Gastrocnemius medialis (tissue), 4 donors: ENCODE results near the gene CFH. TPM values are rescaled to one million over a fixed set of nuclear protein-coding genes. Genes with fewer than 3 reads are reported as not detected.

Source experiments
- ATAC-seq, 2 donors: fragments of 150-250 bp; one replicate each; pipeline ENCODE4 v1.9.1; 2016
- DNase-seq, 2 donors: peaks; one replicate each; pipeline ENCODE4 v3.0.0-alpha.2; 2019
- H3K27ac ChIP-seq, 4 donors: fragments of 200-600 bp; sonication (generic); 1 replicate in 1 of 4; 2 replicates in 3 of 4; pipeline ENCODE4 v1.5.1; 2016 to 2018; ENCODE audit warnings: mild to moderate bottlenecking in 2 of 4, moderate library complexity in 1 of 4
- H3K27me3 ChIP-seq, 3 donors: fragments of 200-600 bp; sonication (generic) in 2 of 3; 1 replicate in 1 of 3; 2 replicates in 2 of 3; pipeline versions ENCODE4 v1.5.1 to v1.6.0; 2016 to 2019; ENCODE audit warnings: mild to moderate bottlenecking in 1 of 3, moderate library complexity in 1 of 3
- H3K36me3 ChIP-seq, 2 donors: fragments of 200-600 bp; sonication (generic) in 1 of 2; one replicate each; pipeline ENCODE4 v1.5.1; 2017 to 2018
- H3K4me1 ChIP-seq, 2 donors: fragments of 200-600 bp; sonication (generic) in 1 of 2; one replicate each; pipeline ENCODE4 v1.5.1; 2016 to 2017; ENCODE audit warnings: mild to moderate bottlenecking in 2 of 2
- H3K4me3 ChIP-seq, 4 donors: fragments of 200-600 bp; sonication (generic) in 3 of 4; 1 replicate in 1 of 4; 2 replicates in 3 of 4; pipeline ENCODE4 v1.5.1; 2016 to 2019; ENCODE audit warnings: mild to moderate bottlenecking in 2 of 4
- H3K9me3 ChIP-seq, 3 donors: fragments of 200-600 bp; sonication (generic) in 2 of 3; 1 replicate in 1 of 3; 2 replicates in 2 of 3; pipeline ENCODE4 v1.5.1; 2016 to 2019
- POLR2A ChIP-seq, 2 donors: fragments of 450-650 bp; IDR thresholded peaks; one replicate each; pipeline ENCODE4 v1.6.1; 2017; ENCODE audit warnings: antibody characterized with exemption in 2 of 2, mild to moderate bottlenecking in 2 of 2, moderate library complexity in 2 of 2
- in situ Hi-C, 4 donors: fragments of 200-750 bp; cut with MboI; loops; one replicate each; pipeline versions ENCODE4 v1.15.0 to v1.8.0; 2017; ENCODE audit warnings: low sequenced_read_pairs in 4 of 4
- intact Hi-C: fragments of 100-400 bp; cut with DNase I; formaldehyde crosslinking; loops from one replicate; pipeline ENCODE4 v1.15.1; 2023; ENCODE audit warnings: low total_unique reads
- total RNA-seq, 4 donors: library from RNA; depleted of rRNA; stranded (reverse); fragments of >200 nt; gene quantifications; one replicate each; pipeline versions ENCODE4 v1.1.0 to v1.2.3, GENCODE V29; 2016
- TF ChIP-seq, protein P1 (sequence below), 5 experiments: fragments of 450-650 bp in 3 of 5; fragments of 200-600 bp in 2 of 5; sonication (generic) in 2 of 5; IDR thresholded peaks in 4 of 5; conservative IDR thresholded peaks in 1 of 5; 1 replicate in 4 of 5; 2 replicates in 1 of 5; pipeline ENCODE4 v1.5.1; 2016 to 2019; ENCODE audit warnings: antibody characterized with exemption in 5 of 5, mild to moderate bottlenecking in 3 of 5, moderate library complexity in 3 of 5

The CFH gene
- total RNA-seq, 4 donors from 2014 or later: 12.2 to 35.1 (median 24.3) TPM

DNA sequence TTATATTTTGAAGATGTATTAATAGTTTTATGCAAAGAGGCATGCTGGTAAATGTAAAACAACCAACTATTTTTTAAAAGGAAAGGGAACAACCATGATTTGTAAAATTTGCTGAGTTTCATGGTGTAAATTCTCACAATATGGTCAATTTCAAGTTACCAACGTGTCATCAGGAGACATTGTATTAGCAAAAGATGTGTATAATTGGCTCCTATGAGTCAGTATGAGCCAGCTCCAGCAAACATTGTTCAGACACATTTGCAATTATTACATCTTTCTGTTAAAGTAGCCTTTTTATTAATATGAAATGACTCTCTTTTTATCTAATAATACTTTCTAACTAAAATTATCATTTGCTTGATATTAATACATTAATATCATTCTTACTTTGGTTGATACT, 15.3 kb downstream of the CFH start:
- Histone ChIP-seq H3K27ac (no peak overlapping the region), H3K9me3 (no peaks in the 10 kb centered on the region), H3K4me1 (no peaks in the 10 kb centered on the region), H3K27me3 (no peaks in the 10 kb centered on the region), H3K4me3 (no peak overlapping the region), H3K36me3 (no peaks in the 10 kb centered on the region)
- in situ Hi-C loops: loop anchor here (10.0 to 25.0 kb wide), 5 partner anchors 305 to 522 kb away; no protein-coding TSS in a partner anchor
- no peak for ATAC-seq
- no peak for DNase-seq
- intact Hi-C loops: loop anchor here (10.0 kb wide), 1 partner anchor 312 kb away; no protein-coding TSS in a partner anchor
- TF ChIP-seq, protein P1, sequence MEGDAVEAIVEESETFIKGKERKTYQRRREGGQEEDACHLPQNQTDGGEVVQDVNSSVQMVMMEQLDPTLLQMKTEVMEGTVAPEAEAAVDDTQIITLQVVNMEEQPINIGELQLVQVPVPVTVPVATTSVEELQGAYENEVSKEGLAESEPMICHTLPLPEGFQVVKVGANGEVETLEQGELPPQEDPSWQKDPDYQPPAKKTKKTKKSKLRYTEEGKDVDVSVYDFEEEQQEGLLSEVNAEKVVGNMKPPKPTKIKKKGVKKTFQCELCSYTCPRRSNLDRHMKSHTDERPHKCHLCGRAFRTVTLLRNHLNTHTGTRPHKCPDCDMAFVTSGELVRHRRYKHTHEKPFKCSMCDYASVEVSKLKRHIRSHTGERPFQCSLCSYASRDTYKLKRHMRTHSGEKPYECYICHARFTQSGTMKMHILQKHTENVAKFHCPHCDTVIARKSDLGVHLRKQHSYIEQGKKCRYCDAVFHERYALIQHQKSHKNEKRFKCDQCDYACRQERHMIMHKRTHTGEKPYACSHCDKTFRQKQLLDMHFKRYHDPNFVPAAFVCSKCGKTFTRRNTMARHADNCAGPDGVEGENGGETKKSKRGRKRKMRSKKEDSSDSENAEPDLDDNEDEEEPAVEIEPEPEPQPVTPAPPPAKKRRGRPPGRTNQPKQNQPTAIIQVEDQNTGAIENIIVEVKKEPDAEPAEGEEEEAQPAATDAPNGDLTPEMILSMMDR (IDR thresholded peaks at IDR 0.05 in 4 of 5, conservative IDR thresholded peaks at IDR 0.05 in 1 of 5): no peak
- TF ChIP-seq POLR2A (IDR thresholded peaks at IDR 0.05): no peak

GRCh38 chr1:196669051-196669450, 17.2 kb downstream of the CFH start:
- TF ChIP-seq POLR2A (IDR thresholded peaks at IDR 0.05): no peak
- TF ChIP-seq, protein P1 (IDR thresholded peaks at IDR 0.05 in 4 of 5, conservative IDR thresholded peaks at IDR 0.05 in 1 of 5): no peak
- H3K27ac ChIP-seq: no peak overlapping the region
- ATAC-seq (no peak), DNase-seq (no peak)
- no peak overlapping the region for H3K4me3 ChIP-seq
- intact Hi-C loops: loop anchor here (10.0 kb wide), 1 partner anchor 314 kb away; no protein-coding TSS in a partner anchor
- no peaks in the 10 kb centered on the region for H3K27me3 ChIP-seq
- no peaks in the 10 kb centered on the region for H3K4me1 ChIP-seq
- in situ Hi-C loops: loop anchor here (10.0 to 25.0 kb wide), 5 partner anchors 307 to 524 kb away; no protein-coding TSS in a partner anchor
- H3K9me3 ChIP-seq: no peaks in the 10 kb centered on the region
- no peaks in the 10 kb centered on the region for H3K36me3 ChIP-seq

DNA sequence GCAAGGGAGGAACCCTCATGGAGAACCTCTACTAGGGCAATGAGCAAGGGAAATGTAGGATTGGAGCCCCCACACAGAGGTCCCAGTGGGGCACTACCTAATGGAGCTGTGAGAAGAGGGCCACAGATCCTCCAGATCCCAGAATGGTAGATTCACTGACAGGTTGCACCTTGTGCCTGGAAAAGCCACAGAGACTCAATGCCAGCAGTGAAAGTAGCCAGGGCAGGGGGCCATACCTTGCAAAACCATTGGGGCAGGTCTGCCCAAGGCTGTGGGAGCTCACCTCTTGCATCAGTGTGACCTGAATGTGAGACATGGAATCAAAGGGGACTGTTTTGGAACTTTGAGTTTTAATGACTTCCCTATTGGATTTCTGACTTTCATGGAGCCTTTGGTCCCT, 17.9 kb downstream of the CFH start:
- intact Hi-C loops (loop anchor here (10.0 kb wide), 1 partner anchor 315 kb away; no protein-coding TSS in a partner anchor), in situ Hi-C loops (loop anchor here (10.0 to 25.0 kb wide), 5 partner anchors 307 to 525 kb away; no protein-coding TSS in a partner anchor)
- Histone ChIP-seq H3K27ac (no peak overlapping the region), H3K9me3 (no peaks in the 10 kb centered on the region), H3K4me1 (no peaks in the 10 kb centered on the region), H3K27me3 (no peaks in the 10 kb centered on the region), H3K4me3 (no peak overlapping the region), H3K36me3 (no peaks in the 10 kb centered on the region)
- DNase-seq (no peak), ATAC-seq (no peak)
- TF ChIP-seq POLR2A (IDR thresholded peaks at IDR 0.05): no peak
- TF ChIP-seq, protein P1 (IDR thresholded peaks at IDR 0.05 in 4 of 5, conservative IDR thresholded peaks at IDR 0.05 in 1 of 5): no peak

DNA sequence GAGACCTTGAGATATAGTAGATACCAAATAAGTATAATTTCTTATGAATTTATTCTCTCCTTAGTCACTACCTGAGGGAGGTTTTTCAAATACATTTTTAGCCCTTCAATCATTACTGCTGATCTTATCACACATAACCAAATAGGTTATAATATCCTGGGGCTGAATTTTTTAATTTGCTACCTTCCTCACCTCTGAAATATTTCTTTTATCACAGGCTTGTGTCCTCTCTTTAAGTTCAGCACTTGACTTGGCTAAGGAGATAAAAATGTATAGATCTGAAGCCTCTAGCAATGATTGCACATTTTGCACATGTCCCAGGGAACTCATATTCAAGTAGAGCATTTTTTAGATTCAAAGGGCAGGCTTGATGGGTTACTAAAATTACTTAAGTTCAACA, 23.1 kb downstream of the CFH start:
- TF ChIP-seq, protein P1 (IDR thresholded peaks at IDR 0.05 in 4 of 5, conservative IDR thresholded peaks at IDR 0.05 in 1 of 5): no peak
- TF ChIP-seq POLR2A (IDR thresholded peaks at IDR 0.05): no peak
- Histone ChIP-seq H3K27ac (no peak overlapping the region), H3K4me3 (no peak overlapping the region), H3K9me3 (no peaks in the 10 kb centered on the region), H3K36me3 (no peaks in the 10 kb centered on the region), H3K27me3 (no peaks in the 10 kb centered on the region), H3K4me1 (no peaks in the 10 kb centered on the region)
- ATAC-seq (no peak), DNase-seq (no peak)
- in situ Hi-C loops (loop anchor here in 1 of 4 donors (25.0 kb wide), 2 partner anchors 313 to 513 kb away; no protein-coding TSS in a partner anchor), intact Hi-C loops (no loop called here)
